DOHH2 (cell line): Measurements from ENCODE around the gene MED10.

Experiments used
- H3F3A ChIP-seq: fragments of 200-600 bp; sonication (generic), shearing (Covaris generic); 2 replicates; pipeline ENCODE4 v1.6.0; 2016; ENCODE audit warnings: antibody characterized with exemption, mild to moderate bottlenecking; ENCODE audit not compliant: control insufficient read depth, insufficient read depth
- H3K27ac ChIP-seq: fragments of 200-600 bp; sonication (generic); 2 replicates; pipeline ENCODE4 v1.5.1; 2014; ENCODE audit warnings: low read depth, mild to moderate bottlenecking, low read length, moderate library complexity
- H3K27me3 ChIP-seq: fragments of 200-600 bp; sonication (generic); 2 replicates; pipeline ENCODE4 v1.6.1; 2014; ENCODE audit warnings: mild to moderate bottlenecking, low read length, mixed read lengths; ENCODE audit not compliant: control insufficient read depth
- H3K36me3 ChIP-seq: fragments of 200-600 bp; sonication (generic); 2 replicates; pipeline ENCODE4 v1.6.1; 2014; ENCODE audit warnings: mild to moderate bottlenecking, low read length, moderate library complexity, mixed read lengths; ENCODE audit not compliant: control insufficient read depth
- H3K4me1 ChIP-seq: fragments of 200-600 bp; sonication (generic); 2 replicates; pipeline ENCODE4 v1.6.1; 2014; ENCODE audit warnings: mild to moderate bottlenecking, low read length, mixed read lengths; ENCODE audit not compliant: control insufficient read depth
- H3K4me2 ChIP-seq: fragments of 200-600 bp; sonication (generic); 2 replicates; pipeline ENCODE4 v1.6.0; 2014; ENCODE audit warnings: mild to moderate bottlenecking, low read length, moderate library complexity
- H3K4me3 ChIP-seq: fragments of 200-600 bp; sonication (generic); 2 replicates; pipeline ENCODE4 v1.5.1; 2014; ENCODE audit warnings: mild to moderate bottlenecking, low read length, mixed read lengths
- H3K79me2 ChIP-seq: fragments of 200-600 bp; sonication (generic); 2 replicates; pipeline ENCODE4 v1.6.1; 2014; ENCODE audit warnings: mild to moderate bottlenecking, low read length, mixed read lengths; ENCODE audit not compliant: control insufficient read depth
- H3K9me2 ChIP-seq: fragments of 200-600 bp; sonication (generic); replicated peaks from 2 replicates; pipeline ENCODE4 v1.6.1; 2014; ENCODE audit warnings: mild to moderate bottlenecking, low read length, mixed read lengths; ENCODE audit not compliant: control insufficient read depth
- H3K9me3 ChIP-seq: fragments of 200-600 bp; sonication (generic); 2 replicates; pipeline ENCODE4 v1.6.1; 2014; ENCODE audit warnings: antibody characterized with exemption, low read length, mixed read lengths; ENCODE audit not compliant: control insufficient read depth, insufficient read depth
- H4K20me1 ChIP-seq: fragments of 200-600 bp; sonication (generic); 2 replicates; pipeline ENCODE4 v1.6.0; 2014; ENCODE audit warnings: low read depth, mild to moderate bottlenecking, antibody characterized with exemption, low read length, moderate library complexity; ENCODE audit not compliant: control insufficient read depth, insufficient read depth
- EZH2phosphoT487 ChIP-seq: fragments of 200-600 bp; sonication (generic); IDR thresholded peaks from 2 replicates; pipeline ENCODE4 v1.6.1; 2017; ENCODE audit warnings: borderline replicate concordance, mild to moderate bottlenecking, antibody characterized with exemption, low read length, moderate library complexity, mixed read lengths
- TF ChIP-seq, protein P1 (sequence below): fragments of 200-600 bp; sonication (generic); IDR thresholded peaks from one replicate; pipeline ENCODE4 v1.5.1; 2014; ENCODE audit warnings: antibody characterized with exemption, mild to moderate bottlenecking, low read depth, low read length; ENCODE audit not compliant: poor library complexity, severe bottlenecking

The MED10 gene

DNA sequence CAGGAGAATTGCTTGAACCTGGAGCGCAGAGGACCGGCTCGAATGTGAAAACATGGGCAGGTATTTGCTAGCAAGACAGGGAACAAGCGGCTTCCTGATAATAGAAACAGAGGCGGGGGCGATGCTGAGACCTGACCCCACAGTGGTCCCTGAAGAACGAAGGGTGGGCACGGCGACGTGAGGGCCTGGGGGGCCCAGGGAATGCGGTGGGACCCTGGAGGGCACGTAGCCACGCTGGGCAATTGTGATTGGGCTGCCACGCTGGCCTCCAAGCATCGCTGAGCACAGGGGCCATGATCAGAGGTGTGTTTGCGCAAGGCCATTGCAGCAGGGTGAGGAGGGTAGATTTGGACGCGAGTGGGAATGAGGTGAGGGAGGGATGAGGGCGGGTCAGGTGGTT lies 30.7 kb downstream of the MED10 start:
- TF ChIP-seq, protein P1, sequence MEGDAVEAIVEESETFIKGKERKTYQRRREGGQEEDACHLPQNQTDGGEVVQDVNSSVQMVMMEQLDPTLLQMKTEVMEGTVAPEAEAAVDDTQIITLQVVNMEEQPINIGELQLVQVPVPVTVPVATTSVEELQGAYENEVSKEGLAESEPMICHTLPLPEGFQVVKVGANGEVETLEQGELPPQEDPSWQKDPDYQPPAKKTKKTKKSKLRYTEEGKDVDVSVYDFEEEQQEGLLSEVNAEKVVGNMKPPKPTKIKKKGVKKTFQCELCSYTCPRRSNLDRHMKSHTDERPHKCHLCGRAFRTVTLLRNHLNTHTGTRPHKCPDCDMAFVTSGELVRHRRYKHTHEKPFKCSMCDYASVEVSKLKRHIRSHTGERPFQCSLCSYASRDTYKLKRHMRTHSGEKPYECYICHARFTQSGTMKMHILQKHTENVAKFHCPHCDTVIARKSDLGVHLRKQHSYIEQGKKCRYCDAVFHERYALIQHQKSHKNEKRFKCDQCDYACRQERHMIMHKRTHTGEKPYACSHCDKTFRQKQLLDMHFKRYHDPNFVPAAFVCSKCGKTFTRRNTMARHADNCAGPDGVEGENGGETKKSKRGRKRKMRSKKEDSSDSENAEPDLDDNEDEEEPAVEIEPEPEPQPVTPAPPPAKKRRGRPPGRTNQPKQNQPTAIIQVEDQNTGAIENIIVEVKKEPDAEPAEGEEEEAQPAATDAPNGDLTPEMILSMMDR, result no peak
- TF ChIP-seq EZH2phosphoT487, result no peak
- Histone ChIP-seq H3K27ac (no peak overlapping the region), H3K79me2 (no peaks in the 10 kb centered on the region)

DNA sequence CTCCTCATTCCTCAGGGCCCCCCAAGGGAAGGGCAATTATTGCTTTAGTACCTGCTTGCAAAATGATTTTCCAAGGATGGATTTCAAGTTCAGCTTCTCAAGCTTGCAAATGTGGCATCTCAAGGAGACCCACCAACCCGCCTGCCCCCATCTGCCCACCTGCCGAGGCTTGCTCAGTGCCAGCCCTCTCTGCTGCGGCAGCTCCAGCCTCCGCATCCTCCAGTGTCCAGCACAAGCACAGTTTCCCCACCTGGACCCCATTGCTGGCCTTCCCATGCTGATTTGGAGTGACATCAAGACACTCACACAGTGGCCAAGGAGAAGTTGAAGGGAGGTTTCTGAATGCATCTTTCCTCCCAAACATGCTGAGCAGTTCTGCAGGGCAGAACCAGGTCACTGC lies 31.2 kb downstream of the MED10 start:
- Histone ChIP-seq H3K36me3 (no peaks in the 10 kb centered on the region), H3K4me3 (no peak overlapping the region), H3F3A (no peaks in the 10 kb centered on the region), H3K9me2 (no peaks in the 10 kb centered on the region), H3K27me3 (no peaks in the 10 kb centered on the region), H3K27ac (no peak overlapping the region), H3K79me2 (no peaks in the 10 kb centered on the region), H3K9me3 (no peaks in the 10 kb centered on the region), H3K4me1 (no peaks in the 10 kb centered on the region), H3K4me2 (no peak overlapping the region), H4K20me1 (no peaks in the 10 kb centered on the region)
- TF ChIP-seq, protein P1, result no peak
- no peak for TF ChIP-seq EZH2phosphoT487

More for the DNA sequence above, 30.7 kb downstream of the MED10 start:
- Histone ChIP-seq H3K9me3 (no peaks in the 10 kb centered on the region), H3K9me2 (no peaks in the 10 kb centered on the region), H3K4me3 (no peak overlapping the region), H3K4me1 (no peaks in the 10 kb centered on the region), H4K20me1 (no peaks in the 10 kb centered on the region), H3K4me2 (no peak overlapping the region), H3F3A (no peaks in the 10 kb centered on the region), H3K27me3 (no peaks in the 10 kb centered on the region), H3K36me3 (no peaks in the 10 kb centered on the region)

- Histone ChIP-seq H3K4me2 (no peak overlapping the region), H3K27ac (no peak overlapping the region), H3K9me3 (no peaks in the 10 kb centered on the region), H3K27me3 (no peaks in the 10 kb centered on the region), H3K79me2 (no peaks in the 10 kb centered on the region), H3K4me3 (no peak overlapping the region), H4K20me1 (no peaks in the 10 kb centered on the region), H3K36me3 (no peaks in the 10 kb centered on the region), H3K4me1 (no peaks in the 10 kb centered on the region), H3F3A (no peaks in the 10 kb centered on the region), H3K9me2 (no peaks in the 10 kb centered on the region)
- TF ChIP-seq, protein P1, result no peak
- no peak for TF ChIP-seq EZH2phosphoT487
These were observed 33.8 kb downstream of the MED10 start for GRCh38 chr5:6344593-6344989.
